ENCODE measurements around the gene SCT. TPM values are rescaled to one million over a fixed set of nuclear protein-coding genes. Genes with fewer than 3 reads are reported as not detected.
"Not testable (repeated sequence)": the region's sequence is repeated elsewhere in the genome, so short reads cannot be mapped to it uniquely, and the experiment has no call there.

The SCT gene
- total and polyA plus RNA-seq, 4 donors, result not detected

DNA sequence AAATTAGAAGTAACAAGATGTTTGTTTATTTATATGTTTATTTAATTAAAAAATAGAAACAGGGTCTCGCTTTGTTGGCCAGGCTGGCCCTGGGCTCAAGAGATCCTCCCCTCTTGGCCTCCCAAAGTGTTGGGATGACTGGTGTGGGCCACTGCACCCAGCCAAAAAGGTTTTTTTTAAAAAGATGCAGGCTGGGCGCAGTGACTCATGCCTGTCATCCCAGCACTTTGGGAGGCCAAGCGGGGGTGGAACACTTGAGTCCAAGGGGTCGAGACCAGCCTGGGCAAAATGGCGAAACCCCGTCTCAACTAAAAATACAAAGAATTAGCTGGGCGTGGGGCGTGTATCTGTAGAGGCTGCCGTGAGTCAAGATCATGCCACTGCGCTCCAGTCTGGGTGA, 23.5 kb upstream of the SCT start:
- Histone ChIP-seq H3K27ac (ENCODE audit: low read depth in 1 of 2, low read length in 2 of 2) (no peak overlapping the region), H3K36me3 (ENCODE audit: control insufficient read depth in 4 of 4, insufficient read depth in 3 of 4, low read depth in 1 of 4, low read length in 3 of 4) (peaks cover 0 to 2% (median 2%) of the 10 kb centered on the region in 4 donors), H3K9me3 (ENCODE audit: control insufficient read depth in 4 of 4, low read length in 3 of 4) (no peaks in the 10 kb centered on the region), H3K4me3 (ENCODE audit: low read depth in 1 of 3, low read length in 3 of 3) (no peak overlapping the region), H3K4me1 (ENCODE audit: control insufficient read depth in 4 of 4, insufficient read depth in 4 of 4, low read length in 3 of 4) (peaks cover 4 to 28% (median 19%) of the 10 kb centered on the region in 4 donors), H3K9ac (ENCODE audit: low read depth in 1 of 2, low read length in 2 of 2) (no peak overlapping the region), H3K27me3 (ENCODE audit: control insufficient read depth in 4 of 4, insufficient read depth in 4 of 4, low read length in 3 of 4) (no peaks in the 10 kb centered on the region)
- WGBS, result 96% methylated on average over 10 of the region's 10 CpGs
- DNase-seq (ENCODE audit: low spot score), result no peak
- TF ChIP-seq, protein P1, sequence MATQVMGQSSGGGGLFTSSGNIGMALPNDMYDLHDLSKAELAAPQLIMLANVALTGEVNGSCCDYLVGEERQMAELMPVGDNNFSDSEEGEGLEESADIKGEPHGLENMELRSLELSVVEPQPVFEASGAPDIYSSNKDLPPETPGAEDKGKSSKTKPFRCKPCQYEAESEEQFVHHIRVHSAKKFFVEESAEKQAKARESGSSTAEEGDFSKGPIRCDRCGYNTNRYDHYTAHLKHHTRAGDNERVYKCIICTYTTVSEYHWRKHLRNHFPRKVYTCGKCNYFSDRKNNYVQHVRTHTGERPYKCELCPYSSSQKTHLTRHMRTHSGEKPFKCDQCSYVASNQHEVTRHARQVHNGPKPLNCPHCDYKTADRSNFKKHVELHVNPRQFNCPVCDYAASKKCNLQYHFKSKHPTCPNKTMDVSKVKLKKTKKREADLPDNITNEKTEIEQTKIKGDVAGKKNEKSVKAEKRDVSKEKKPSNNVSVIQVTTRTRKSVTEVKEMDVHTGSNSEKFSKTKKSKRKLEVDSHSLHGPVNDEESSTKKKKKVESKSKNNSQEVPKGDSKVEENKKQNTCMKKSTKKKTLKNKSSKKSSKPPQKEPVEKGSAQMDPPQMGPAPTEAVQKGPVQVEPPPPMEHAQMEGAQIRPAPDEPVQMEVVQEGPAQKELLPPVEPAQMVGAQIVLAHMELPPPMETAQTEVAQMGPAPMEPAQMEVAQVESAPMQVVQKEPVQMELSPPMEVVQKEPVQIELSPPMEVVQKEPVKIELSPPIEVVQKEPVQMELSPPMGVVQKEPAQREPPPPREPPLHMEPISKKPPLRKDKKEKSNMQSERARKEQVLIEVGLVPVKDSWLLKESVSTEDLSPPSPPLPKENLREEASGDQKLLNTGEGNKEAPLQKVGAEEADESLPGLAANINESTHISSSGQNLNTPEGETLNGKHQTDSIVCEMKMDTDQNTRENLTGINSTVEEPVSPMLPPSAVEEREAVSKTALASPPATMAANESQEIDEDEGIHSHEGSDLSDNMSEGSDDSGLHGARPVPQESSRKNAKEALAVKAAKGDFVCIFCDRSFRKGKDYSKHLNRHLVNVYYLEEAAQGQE (IDR thresholded peaks at IDR 0.05), result no peak
- TF ChIP-seq, protein P2, sequence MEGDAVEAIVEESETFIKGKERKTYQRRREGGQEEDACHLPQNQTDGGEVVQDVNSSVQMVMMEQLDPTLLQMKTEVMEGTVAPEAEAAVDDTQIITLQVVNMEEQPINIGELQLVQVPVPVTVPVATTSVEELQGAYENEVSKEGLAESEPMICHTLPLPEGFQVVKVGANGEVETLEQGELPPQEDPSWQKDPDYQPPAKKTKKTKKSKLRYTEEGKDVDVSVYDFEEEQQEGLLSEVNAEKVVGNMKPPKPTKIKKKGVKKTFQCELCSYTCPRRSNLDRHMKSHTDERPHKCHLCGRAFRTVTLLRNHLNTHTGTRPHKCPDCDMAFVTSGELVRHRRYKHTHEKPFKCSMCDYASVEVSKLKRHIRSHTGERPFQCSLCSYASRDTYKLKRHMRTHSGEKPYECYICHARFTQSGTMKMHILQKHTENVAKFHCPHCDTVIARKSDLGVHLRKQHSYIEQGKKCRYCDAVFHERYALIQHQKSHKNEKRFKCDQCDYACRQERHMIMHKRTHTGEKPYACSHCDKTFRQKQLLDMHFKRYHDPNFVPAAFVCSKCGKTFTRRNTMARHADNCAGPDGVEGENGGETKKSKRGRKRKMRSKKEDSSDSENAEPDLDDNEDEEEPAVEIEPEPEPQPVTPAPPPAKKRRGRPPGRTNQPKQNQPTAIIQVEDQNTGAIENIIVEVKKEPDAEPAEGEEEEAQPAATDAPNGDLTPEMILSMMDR (IDR thresholded peaks at IDR 0.05; ENCODE audit: low read depth, low read length, missing input control), result no peak
- TF ChIP-seq RXRA (IDR thresholded peaks at IDR 0.05) (no peak), EGR1 (IDR thresholded peaks at IDR 0.05; ENCODE audit: low read depth in 2 of 2) (no peak), NR2F2 (IDR thresholded peaks at IDR 0.05) (no peak), YY1 (IDR thresholded peaks at IDR 0.05) (no peak), RAD21 (IDR thresholded peaks at IDR 0.05) (no peak), GABPA (IDR thresholded peaks at IDR 0.05 in 1 of 2, conservative IDR thresholded peaks at IDR 0.05 in 1 of 2) (no peak), HNF4A (conservative IDR thresholded peaks at IDR 0.05) (no peak), FOXA1 (IDR thresholded peaks at IDR 0.05) (no peak), FOXA2 (IDR thresholded peaks at IDR 0.05) (no peak), JUND (IDR thresholded peaks at IDR 0.05) (no peak), HNF4G (IDR thresholded peaks at IDR 0.05) (no peak), SP1 (IDR thresholded peaks at IDR 0.05) (no peak), TAF1 (conservative IDR thresholded peaks at IDR 0.05) (no peak)
- TF ChIP-seq, protein P3, sequence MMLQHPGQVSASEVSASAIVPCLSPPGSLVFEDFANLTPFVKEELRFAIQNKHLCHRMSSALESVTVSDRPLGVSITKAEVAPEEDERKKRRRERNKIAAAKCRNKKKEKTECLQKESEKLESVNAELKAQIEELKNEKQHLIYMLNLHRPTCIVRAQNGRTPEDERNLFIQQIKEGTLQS (IDR thresholded peaks at IDR 0.05), result no peak
- TF ChIP-seq, protein P4, sequence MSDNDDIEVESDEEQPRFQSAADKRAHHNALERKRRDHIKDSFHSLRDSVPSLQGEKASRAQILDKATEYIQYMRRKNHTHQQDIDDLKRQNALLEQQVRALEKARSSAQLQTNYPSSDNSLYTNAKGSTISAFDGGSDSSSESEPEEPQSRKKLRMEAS (IDR thresholded peaks at IDR 0.05), result no peak

DNA sequence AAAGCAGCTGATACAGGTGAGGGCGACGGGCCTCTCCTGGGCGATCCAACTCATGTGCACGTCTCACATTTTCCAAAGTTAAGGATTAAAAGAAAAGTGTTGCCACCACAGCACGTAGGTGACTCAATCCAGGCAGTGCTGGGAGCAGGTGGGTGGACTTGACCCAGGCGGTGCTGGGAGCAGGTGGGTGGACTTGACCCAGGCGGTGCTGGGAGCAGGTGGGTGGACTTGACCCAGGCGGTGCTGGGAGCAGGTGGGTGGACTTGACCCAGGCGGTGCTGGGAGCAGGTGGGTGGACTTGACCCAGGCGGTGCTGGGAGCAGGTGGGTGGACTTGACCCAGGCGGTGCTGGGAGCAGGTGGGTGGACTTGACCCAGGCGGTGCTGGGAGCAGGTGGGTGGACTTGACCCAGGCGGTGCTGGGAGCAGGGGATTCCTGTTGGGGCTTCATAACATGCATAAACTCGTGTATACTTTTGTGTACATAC, 20.7 kb upstream of the SCT start:
- H3K4me3 ChIP-seq (ENCODE audit: low read depth in 1 of 3, low read length in 3 of 3); H3K4me1 ChIP-seq (ENCODE audit: control insufficient read depth in 4 of 4, insufficient read depth in 4 of 4, low read length in 3 of 4); H3K9ac ChIP-seq (ENCODE audit: low read depth in 1 of 2, low read length in 2 of 2); H3K27me3 ChIP-seq (ENCODE audit: control insufficient read depth in 4 of 4, insufficient read depth in 4 of 4, low read length in 3 of 4); H3K9me3 ChIP-seq (ENCODE audit: control insufficient read depth in 4 of 4, low read length in 3 of 4); DNase-seq (ENCODE audit: low spot score); H3K36me3 ChIP-seq (ENCODE audit: control insufficient read depth in 4 of 4, insufficient read depth in 3 of 4, low read depth in 1 of 4, low read length in 3 of 4): not testable (repeated sequence)
- peak; percentile 80 to 95 for TF ChIP-seq RXRA (IDR thresholded peaks at IDR 0.05)
- TF ChIP-seq, protein P5, sequence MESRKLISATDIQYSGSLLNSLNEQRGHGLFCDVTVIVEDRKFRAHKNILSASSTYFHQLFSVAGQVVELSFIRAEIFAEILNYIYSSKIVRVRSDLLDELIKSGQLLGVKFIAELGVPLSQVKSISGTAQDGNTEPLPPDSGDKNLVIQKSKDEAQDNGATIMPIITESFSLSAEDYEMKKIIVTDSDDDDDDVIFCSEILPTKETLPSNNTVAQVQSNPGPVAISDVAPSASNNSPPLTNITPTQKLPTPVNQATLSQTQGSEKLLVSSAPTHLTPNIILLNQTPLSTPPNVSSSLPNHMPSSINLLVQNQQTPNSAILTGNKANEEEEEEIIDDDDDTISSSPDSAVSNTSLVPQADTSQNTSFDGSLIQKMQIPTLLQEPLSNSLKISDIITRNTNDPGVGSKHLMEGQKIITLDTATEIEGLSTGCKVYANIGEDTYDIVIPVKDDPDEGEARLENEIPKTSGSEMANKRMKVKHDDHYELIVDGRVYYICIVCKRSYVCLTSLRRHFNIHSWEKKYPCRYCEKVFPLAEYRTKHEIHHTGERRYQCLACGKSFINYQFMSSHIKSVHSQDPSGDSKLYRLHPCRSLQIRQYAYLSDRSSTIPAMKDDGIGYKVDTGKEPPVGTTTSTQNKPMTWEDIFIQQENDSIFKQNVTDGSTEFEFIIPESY (IDR thresholded peaks at IDR 0.05), result peak; percentile 79
- TF ChIP-seq NR2F2 (IDR thresholded peaks at IDR 0.05), result peak; percentile 56
- TF ChIP-seq YY1 (IDR thresholded peaks at IDR 0.05), result peak; percentile 39
- TF ChIP-seq, protein P1 (IDR thresholded peaks at IDR 0.05), result peak; percentile 41
- TF ChIP-seq HNF4A (conservative IDR thresholded peaks at IDR 0.05), result peak; percentile 88 to 94
- peak in 1 of 2 donors; percentile 18 for TF ChIP-seq GABPA (IDR thresholded peaks at IDR 0.05 in 1 of 2, conservative IDR thresholded peaks at IDR 0.05 in 1 of 2)
- peak; percentile 23 to 30 for TF ChIP-seq RAD21 (IDR thresholded peaks at IDR 0.05)
- TF ChIP-seq, protein P4 (IDR thresholded peaks at IDR 0.05), result peak; percentile 92
- peak in 1 of 2 donors; percentile 87 for TF ChIP-seq JUND (IDR thresholded peaks at IDR 0.05)
- peak; percentile 95 to 96 for TF ChIP-seq EGR1 (IDR thresholded peaks at IDR 0.05; ENCODE audit: low read depth in 2 of 2)
- TF ChIP-seq, protein P3 (IDR thresholded peaks at IDR 0.05), result peak; percentile 80
- peak; percentile 42 for TF ChIP-seq FOXA1 (IDR thresholded peaks at IDR 0.05)
- TF ChIP-seq SP1 (IDR thresholded peaks at IDR 0.05), result peak; percentile 79
- H3K27ac ChIP-seq (ENCODE audit: low read depth in 1 of 2, low read length in 2 of 2), result peak overlapping the region; percentile 64 to 77
- 43% methylated on average over 10 of the region's 14 CpGs for WGBS
